Left hindlimb (tissue), 1 donor: ENCODE measurements around the gene HOXA9.
A peak's percentile ranks its signal among the peaks of the same experiment; 100 is the strongest.

ENCODE experiments used
- DNase-seq: peaks from one replicate; pipeline ENCODE4 v3.0.0-alpha.2; 2018

HOXA9 gene

DNA sequence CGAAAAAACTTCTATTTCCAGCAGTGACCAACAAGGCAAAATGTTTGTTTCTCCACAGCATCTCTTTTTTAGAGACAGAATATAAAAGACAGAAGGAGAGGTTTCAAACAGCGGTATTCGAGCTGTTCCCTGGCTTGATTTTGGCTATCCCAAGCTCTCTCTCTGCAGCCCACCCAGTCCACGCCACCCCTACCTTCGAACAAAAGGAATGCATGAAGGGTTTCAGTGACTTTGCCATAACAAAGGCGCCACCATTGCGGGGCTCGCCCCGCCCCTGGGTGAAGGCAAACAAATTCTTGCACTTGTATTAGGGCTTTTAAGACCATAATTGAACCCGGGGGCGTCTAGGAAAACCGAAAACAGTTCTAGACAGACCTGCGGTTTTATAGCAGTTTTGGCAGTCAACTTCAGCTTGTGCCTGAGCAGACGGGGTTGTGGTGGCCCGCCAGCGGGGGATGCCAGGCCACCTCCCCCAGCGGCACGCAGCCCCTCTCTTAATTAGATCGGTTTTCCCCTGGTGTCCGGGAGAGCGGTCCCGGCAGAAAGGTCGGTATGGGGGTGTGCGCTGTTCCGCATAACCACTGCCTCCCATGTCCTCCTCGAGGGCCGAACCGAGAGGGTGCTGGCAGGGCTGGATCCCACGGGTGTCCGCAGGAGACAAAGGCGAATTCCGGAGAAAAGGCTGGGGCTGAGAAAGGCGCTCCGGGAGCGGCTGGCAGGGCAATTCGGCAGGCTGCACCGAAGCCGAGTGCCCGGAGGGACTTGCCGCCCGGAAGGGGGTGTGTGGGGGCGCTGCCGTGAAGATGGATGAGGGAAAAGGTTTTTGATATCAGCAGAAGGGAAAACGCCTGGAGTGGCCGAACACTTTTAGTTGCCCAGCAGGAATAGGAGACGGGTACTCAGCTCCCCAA is 22.4 kb upstream of the HOXA9 start:
- DNase-seq: peak; percentile 46

DNA sequence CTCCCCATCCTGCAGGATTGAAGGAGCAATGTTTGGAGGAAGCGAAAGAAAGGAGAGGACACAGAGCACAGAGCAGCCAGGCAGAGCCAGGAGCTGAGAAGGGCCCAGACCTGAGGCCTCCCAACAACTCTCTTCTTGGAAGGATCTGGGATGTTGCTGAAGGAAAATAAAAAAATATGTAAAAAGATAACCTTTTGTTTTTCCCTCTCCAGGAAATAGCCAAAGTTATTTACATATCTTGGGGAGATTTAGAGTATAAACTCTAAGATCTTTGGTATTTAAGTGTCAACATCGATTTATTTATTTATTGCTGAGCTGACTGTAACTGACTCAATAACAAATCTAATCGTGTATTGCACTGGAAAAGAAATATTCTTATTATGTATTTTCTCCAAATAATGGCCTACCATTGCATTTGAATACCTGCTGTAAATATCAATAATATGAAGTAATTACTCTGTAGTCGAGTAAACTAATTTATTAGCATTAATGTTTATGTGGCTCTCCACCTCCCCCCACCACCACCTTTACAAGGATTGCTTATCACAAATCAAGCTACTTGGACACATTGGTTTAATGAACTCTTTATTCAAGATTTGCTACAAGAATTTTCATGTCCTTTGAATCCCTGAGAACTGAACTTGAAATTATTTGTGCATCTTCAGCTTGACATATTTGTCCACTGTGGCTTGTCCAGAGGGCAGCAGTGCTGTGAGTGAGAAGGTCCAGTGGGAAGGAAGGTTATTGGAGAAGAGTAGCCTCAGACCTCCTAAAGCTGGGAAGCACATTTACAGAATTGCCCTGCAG is 21.5 kb upstream of the HOXA9 start:
- peak; percentile 22 for DNase-seq

DNA sequence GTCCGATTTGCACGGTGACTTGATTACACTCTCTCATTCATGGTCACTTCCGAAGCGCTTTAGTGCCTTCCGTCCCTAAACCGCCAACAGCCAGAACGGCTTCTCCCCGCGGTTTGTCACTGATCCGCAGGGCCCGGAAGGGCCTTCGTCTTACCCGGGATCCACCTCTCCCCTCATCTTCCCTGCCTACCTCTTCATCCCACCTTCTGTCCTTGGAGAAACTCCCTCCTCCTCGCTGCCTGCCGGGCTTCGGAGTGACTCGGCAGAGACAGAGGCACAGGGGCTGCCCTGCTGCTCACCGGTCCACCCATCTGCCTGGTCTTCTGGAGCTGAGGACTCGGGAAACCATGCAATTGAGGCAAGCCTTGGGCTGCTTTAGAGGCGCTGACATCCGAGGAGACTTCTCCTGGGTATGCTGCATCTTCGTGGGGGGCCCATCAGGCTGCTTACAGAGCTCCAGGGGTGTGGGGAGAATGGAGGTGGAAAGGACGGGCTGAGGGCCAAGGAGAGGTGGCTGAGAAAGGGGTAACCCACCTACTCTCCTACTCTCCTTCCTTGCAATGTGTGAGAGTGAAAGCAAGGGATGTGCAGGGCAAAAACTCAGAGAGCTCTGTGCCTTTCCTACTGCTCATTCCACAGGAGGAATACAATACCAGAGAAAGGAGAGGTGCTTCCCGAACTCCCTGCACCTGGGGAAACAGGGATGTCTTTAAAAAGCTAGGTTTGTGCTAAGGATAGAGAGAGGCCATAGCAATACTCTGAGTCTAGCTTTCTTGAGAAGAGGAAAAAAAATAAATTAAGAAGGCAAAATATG is 20.7 kb upstream of the HOXA9 start:
- DNase-seq: peak; percentile 51

DNA sequence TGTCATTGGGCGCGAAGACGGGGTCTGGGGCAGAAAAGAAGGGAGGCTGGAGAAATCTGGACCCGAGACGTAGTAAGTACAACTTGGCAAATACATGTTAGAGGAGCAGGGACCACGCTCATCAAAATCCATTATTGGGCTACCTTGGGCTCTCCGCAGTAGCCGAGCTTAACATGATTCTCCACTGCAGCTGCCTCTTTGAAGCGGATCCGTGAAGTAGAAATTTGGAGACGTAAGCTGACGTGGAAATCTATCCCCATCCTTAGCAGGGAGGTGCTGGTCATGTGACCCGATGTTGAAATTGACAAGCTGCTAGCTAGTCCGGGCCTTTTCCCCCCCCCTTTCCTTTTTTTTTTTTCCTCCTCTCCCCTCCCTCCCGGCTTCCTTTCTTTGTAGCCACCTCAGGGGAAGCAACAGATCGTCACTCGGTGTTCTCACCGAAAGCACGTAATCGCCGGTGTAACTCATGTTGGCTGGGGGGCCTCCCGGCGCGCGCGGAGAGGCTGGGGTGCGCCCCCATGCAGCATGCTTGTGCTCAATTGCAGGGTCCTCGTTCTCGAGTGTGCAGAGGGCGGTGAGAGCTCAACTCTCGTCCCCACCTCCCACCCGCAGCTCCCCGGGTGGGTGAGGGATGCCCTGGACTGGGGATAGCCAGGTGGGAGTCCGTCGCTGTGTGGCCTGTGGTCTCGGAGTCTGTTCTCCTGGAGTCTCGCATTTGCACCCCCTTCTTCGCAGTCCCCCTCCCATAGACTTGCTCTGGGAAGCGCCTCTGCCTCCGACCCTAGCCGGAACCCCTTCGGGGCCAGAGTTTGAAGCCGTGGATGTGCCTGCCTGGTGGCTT is 19.9 kb upstream of the HOXA9 start, which contains the start of gene HOXA11:
Gene HOXA11 (minus strand): TSS at position 220 of the 841 bp plus-strand sequence. CDS start 88 bp downstream, at position 132.
- peak; percentile 86 for DNase-seq

DNA sequence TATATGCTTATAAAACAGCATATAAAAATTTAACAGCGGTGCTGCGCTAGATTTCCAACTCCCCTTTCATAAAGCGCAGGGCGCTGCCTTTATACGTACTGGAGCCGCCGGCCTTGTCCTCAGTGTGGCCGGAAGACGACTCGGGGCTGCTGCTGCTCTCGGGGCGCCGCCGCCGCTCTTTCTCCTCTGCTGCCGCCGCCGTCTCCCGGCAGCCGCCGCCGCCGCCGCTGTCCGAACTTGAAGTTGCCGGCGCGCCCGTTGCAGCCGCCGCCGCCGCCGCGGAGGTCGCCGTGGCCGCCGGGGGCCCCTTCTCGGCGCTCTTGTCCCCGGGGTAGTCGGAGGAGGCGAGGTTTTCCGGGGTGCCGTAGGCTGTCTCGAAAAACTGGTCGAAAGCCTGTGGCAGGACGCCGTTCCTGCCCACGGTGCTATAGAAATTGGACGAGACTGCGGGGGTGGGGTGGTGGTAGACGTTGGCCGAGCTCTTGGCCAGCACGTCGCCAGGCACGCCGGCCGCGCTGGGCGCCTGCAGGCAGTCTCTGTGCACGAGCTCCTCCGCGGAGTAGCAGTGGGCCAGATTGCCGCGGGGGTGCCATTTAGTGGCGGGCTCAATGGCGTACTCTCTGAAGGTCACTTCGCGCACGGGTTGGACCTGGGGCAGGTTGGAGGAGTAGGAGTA is 19.1 kb upstream of the HOXA9 start:
- DNase-seq: peak; percentile 67

DNA sequence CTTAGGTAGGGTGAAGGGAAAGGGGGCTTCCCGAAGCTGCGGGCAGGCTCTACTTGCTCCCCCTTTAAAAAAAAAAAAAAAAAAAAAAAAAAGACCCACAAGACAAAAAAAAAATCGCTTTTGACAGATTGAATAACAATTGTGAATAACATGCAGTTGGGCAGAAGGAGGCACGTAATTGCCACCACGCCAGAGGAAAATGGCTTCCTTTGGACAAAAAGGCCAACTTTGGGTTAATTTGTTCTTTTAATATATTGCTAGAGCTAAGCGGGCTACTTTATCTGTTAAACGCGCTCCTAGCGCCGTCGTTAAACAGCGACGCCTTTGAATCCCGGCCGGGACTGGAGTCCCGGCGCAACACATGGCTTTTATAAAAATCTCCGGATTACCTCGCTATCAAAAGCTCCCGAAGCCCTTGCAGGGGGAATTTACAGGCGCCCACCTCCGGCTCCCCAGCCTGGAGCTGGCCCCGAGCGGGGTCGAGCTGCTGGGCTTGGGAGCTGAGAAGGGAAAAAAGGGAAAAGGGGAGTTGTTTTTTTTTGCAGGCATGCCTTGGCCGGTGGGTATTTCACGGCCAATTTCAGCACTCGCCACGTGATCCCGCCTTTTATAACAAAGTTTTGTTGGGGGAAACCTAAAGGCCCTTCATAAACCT is 18.5 kb upstream of the HOXA9 start:
- peak; percentile 50 for DNase-seq

DNA sequence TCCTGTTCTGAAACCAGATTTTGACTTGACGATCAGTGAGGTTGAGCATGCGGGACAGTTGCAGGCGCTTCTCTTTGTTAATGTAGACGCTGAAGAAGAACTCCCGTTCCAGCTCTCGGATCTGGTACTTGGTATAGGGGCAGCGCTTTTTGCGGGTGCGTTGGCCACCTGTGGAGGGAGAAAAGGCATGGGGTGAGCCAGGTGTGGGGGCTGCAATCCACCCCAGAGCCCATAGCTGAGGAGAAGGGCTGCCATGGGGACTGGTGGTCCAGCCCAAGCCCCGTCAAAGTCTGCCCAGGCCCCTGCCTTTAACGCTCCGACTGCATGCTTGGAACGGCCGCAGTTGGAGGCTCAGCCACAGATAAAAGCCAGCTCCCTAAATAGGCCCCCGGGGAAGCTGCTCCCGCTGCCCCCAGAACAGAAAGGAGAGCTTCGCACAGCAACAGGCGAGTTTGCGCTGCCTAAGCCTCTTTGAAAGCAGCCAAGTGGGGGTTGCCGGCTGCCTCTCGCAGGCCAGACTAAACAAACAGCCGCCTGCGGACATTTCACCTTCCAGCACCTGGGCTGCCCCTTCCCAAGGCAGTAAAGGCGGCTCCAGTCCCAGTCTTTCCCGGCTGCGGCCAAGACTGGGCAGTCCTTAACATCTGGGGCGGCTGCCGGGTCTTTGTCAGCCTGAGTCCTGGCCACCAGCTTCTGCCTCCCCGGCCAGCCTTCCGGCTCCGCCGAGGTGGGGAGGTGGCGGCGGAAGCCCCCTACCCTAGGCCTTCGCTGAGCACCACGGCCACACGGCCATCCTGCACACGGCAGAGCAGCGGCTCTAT is 17.7 kb upstream of the HOXA9 start:
- peak; percentile 70 for DNase-seq

DNA sequence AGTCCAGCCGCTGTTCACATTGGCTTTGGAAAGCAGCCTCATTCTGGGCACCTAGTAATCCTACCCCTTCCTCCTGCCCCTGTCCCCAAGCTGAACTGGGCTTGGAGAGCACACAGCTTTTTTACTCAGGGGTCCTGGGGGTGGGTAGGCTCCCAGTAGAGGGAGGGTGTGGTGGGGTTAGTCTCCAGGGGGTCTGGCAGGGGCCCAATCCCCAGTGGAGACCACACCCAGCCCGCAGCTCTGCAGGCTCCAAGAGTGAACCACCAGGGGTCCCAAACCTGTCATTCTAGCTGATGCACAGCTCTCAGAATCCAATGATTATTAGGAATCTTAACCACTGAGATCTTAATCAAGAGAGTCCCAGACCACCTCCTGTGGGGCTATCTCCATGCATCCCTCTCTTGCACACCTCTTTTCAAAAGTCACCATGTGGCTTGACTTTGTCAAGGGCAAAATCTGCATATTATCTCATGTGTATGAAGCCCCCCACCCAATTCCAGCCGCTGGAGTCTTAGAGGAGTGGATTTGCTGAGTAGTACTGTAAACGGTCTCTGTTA is 17.0 kb upstream of the HOXA9 start:
- peak; percentile 38 for DNase-seq

DNA sequence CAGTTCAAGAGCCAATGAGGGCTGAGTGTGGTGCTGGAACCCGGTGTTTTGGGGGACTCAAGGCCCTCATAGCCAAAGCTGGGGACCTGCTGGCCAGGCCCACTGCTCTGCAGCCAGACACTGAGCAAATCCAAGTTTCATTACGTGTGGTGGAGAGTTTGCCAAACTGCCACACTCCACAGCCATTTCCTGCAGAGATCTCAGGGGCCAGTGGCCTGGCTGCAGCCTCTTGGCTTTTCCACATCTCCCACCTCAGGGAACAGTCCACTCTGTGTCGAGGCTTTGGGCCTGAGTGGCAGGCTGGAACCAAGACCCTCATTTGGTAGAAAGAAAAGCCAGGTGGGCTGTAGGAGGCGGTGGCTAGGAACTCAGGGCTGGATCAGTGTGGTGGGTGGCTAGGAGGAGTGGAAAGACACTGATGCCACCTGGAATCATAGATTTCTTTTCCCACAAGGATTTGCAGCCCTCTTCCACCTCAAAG is 16.5 kb upstream of the HOXA9 start:
- peak; percentile 43 for DNase-seq

DNA sequence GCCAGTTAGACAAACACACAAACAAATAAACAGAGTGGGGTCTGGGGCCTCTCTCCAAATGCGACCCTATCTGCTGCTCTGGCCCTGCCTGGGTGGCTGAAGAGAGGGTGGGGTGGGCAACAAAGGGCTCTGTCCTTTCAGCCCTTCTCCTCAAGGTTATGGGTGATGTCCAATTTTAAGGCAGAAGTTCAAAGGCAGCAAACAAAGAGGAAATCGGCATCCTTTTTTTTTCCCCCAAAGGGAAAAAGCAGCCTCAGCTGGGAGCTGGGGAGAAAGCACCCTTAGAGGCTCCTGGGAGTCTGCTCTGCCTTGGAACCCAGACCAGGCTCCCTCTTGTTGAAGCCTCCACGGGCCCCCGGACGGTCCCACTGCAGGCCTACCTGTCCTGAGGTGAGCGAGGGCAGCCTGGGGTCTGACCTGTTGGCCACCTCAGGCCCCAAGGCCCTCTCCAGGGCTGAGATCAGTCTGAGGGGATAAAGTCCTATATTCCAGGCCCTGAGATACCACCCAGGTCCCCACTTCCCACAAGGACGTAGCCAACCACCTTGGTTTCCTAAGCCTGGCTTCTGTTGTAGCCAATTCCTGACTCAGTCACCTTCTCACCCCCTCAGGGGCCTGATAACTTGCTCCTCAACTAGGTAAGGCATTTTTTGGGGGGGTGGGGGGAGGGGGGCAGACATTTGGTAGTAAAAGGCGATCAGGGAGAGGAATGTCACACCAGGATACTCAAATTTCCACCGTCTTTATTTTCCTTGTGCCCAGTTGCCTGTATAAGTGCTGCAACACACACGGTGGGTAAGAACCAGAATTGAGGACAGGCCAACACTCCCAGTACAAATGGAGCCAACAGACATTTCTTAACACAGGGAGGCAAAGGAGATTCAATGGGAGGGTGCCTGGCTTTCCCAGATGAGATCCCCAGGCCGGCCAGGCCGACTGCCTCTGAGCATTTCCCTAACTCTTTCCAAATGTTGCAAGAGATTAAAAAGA is 15.4 kb upstream of the HOXA9 start:
- peak; percentile 51 for DNase-seq

DNA sequence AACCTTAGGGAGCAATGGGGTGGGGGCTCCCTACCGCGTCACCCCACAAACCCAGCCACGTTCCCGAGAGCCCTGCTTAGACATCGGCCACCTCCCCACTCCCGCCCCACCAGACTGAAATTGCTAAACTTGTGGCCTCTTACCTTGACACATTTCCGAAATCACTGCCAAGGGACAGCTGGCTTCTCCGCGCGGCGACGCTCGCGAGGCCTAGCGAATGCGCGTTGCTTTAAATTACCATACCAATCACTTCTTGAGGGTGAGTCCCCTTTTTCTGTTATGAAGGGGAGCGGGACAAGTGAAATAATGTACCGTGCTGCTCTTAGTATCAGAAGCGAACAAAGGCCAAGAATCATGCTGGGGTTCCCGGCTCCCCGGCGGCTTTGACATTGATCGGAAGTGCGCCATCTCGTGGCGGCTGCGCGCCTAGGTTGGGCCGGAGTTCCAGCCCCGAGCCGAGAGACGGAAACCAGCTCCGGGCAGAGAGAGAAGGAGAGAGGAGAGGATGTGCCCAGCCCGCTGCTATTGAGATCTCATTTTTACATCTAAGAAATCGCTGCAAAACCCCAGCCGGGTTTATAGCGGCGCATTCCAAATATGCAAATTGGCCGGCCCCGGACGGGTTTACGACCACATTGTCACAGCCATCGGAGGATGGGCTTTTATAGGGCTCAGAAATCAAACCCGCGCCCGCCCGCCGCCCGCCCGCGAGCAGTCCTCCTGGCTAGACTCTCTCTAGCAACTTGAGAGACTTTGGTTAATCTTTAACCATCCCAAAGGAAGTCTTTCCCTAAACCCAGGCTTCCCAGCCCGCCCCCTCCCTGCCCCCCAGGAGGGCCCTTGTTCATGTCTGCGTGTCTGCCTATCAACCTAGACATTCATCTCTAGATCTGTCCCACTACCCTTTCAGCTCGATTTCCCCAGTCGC is 14.4 kb upstream of the HOXA9 start:
- DNase-seq: peak; percentile 92

DNA sequence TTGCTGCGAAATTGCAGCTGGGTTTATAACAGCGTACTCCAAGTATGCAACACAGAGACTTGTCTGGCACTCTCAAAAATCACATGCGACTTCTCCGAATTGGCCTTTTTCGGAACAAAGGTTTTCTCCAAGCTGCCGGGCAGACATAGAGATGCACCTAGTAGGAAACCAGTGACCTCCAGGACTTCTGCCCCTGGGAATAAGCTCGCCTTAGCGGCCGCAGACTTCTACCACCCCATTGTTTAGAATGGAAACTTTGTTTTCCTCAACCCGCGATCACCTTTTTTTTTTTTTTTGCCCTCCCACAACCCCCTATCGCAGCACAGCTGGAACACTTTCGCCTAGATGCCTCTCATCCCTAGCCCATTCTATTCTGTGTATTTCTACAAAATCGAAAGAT is 13.7 kb upstream of the HOXA9 start:
- no peak for DNase-seq

DNA sequence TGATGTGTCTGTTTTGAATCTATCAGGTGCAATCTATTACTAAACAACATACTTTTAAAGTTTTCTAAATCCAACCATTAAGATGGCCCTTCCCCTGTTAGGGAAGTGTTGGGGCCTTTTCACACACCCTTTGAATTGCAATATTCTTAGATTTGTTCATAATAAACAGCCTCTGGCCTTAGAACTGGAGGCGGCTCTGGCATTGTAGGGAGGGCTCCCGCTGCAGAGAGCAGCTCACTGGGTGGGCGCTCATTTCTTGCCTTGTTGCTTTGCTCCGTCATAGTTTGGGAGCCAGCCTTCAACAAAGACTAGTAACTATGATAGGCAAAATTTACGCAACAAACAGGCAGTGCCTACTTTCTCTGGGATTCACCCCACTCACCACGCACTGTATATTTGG is 13.0 kb upstream of the HOXA9 start:
- DNase-seq: peak; percentile 57

DNA sequence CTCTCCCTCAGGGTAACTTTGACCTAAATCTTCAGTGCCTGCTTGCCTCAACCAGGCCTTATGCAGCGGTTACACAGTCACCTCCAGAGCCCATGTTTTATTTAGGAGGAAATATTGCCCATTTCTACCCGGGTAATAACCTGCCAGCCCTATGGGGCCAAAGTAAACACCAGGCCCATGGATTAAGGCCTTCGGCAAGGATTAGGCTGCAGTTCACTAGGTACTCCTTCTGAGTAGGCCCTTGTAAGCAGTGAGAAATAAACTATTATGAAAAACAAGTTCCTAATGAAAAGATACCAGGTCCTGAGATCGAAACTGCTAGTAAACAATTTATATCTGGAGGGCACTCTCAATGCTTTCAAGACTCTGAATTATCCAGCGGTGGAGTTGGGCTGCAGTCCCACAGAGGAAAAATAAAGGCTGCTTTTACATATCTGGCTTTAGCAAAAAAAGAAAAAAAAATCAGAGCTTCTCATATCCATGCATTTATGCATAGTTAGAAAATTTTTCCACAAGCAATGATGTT is 12.5 kb upstream of the HOXA9 start:
- peak; percentile 44 for DNase-seq

DNA sequence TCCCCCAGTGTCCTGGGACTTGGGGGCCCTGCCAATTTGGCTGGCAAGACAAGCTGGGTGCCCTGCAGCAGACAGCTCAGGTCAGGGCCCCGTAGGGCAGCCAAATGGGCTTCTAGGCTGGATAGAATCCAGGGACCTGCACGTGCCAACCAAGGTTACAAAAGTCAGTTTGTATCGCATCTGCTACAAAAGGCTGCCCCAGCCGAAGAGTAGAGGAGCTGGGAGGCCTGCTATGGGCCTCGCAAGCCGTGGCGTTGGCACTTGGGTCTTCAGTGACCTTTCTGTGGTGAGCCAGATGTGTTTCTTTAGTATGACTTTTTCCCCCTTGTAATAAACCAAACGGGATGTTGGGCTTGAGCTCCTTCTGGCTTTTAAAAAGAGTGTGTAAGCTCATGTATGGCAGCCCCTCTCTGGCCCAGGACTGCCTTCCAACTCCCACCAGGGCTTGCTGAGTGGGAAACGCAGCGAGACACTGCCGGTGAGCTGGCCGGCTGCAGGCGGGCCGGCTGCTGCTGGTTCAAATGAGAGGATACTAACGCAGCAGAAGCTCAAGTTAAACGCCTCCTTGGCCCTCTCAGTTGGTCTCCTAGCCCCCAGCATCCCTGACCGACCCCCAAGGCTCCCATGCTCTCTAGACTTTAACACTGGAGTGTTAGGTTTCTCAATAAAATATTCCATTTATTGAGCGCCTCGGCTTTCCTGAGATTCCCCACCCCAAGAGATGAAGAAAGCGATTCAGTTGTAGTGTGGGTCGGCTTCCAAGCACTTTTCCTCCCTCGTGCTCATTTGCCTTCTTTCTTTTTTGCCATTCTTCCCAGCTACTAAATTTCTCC is 11.8 kb upstream of the HOXA9 start:
- peak; percentile 62 for DNase-seq

DNA sequence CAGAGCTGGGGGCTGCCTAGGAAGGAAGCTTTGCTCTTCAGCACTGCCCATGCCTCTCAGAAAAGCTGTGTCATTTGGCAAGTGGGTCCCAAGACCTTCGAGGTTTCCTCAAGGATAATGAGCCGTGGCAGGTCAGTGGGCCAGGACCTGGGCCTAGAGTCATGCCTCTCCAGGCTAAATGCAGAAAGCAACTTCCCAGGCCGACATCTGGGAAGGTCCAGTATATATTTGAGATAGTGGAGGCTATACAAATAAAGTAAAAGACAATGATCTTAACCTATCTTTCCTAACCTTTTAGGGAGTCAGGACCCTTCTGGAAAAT is 11.1 kb upstream of the HOXA9 start:
- DNase-seq: no peak
